GM12872 (cell line): ENCODE measurements around the gene MKRN2OS.

Source experiments
- TF ChIP-seq, protein P1 (sequence below): IDR thresholded peaks from 3 replicates; pipeline ENCODE4 v1.5.1; 2011; ENCODE audit warnings: low read depth, mild to moderate bottlenecking, low read length, moderate library complexity; ENCODE audit not compliant: insufficient read depth

The MKRN2OS gene

DNA sequence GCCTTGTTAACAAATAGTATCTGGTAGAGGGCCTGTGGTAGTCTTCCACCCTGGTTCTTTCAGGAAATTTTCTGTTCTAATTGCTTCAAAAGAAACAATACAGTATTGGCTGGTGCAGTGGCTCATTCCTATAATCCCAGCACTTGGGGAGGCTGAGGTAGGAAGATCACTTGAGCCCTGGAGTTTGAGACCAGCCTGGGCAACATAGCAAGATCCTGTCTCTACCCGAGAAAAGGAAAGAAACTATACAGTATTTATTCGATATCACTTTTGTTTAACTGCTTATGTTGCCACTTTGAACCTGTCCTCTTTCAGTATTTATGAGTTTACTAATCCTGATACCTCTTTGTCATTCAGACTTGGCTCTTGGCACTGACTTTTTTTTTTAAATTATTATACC is 16.1 kb upstream of the MKRN2OS start:
- TF ChIP-seq, protein P1, sequence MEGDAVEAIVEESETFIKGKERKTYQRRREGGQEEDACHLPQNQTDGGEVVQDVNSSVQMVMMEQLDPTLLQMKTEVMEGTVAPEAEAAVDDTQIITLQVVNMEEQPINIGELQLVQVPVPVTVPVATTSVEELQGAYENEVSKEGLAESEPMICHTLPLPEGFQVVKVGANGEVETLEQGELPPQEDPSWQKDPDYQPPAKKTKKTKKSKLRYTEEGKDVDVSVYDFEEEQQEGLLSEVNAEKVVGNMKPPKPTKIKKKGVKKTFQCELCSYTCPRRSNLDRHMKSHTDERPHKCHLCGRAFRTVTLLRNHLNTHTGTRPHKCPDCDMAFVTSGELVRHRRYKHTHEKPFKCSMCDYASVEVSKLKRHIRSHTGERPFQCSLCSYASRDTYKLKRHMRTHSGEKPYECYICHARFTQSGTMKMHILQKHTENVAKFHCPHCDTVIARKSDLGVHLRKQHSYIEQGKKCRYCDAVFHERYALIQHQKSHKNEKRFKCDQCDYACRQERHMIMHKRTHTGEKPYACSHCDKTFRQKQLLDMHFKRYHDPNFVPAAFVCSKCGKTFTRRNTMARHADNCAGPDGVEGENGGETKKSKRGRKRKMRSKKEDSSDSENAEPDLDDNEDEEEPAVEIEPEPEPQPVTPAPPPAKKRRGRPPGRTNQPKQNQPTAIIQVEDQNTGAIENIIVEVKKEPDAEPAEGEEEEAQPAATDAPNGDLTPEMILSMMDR: no peak

DNA sequence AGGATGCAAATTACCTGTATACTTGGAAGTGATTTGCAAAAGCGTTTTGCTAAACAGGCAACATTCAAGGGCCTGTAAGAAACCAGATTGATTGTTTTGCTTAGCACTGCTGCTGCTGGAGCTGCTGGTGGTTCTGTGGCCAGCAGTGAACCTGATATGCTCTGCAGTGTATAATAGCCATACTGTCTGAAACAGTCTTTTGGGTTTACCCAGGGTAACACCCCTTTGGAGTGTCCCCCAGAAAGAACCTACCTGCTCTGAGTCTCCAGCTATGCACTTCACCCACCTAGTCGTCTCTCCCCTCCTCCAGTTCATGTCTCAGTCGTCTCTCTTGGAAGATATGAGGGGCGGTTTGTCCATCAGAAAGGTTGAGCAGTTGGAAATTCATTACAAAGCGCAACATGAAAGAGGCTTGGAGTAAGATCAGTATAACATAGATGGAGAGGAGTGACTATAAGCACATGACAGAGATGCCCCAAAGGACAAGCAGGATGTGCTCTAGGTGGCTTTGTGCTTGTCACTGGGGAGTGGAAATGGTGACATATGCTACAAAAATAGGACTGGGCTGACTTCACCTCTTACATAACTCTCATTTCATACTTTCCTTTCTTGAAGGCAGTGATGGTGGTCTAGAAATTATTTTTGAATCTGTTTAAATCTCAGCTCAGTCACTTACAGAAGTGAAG is 15.3 kb upstream of the MKRN2OS start:
- TF ChIP-seq, protein P1: no peak

DNA sequence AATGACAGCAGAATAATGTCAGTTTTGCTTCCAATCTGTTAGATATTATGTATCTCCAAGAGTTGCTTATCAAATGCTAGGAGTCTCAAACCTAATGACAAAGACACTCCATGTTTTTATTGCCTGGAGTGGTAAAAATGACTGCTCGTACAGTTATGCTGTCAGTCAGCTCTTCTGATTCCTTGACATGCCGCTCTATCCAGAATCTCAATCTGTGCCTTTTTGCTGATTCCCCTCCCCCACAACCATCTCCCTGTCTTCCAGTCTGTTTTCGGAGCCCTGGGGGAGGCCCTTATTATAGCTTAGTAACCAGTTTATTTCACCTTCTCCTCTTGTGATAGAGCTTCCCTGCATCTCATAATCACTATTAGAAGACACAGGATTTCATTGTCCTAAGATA is 14.2 kb upstream of the MKRN2OS start:
- TF ChIP-seq, protein P1: no peak

DNA sequence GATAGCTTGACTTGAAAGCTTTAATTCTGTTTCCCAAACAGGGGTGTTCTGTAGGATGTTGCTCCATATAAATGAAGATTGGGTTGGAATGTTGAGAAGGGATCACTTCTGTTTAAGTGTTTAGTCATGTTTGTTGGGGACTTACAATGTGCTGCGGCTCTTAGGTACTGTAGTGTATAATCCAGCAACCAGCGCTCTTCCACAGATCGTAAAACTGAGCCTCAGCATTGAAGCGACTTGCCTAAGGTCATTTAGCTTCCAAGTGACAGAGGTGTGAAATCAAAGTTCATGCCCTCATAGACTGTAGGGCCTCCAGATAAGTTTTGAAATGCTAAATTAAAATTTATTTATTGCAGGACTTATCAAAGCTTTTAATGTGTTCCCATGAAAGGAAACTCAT is 13.4 kb upstream of the MKRN2OS start:
- TF ChIP-seq, protein P1: no peak

DNA sequence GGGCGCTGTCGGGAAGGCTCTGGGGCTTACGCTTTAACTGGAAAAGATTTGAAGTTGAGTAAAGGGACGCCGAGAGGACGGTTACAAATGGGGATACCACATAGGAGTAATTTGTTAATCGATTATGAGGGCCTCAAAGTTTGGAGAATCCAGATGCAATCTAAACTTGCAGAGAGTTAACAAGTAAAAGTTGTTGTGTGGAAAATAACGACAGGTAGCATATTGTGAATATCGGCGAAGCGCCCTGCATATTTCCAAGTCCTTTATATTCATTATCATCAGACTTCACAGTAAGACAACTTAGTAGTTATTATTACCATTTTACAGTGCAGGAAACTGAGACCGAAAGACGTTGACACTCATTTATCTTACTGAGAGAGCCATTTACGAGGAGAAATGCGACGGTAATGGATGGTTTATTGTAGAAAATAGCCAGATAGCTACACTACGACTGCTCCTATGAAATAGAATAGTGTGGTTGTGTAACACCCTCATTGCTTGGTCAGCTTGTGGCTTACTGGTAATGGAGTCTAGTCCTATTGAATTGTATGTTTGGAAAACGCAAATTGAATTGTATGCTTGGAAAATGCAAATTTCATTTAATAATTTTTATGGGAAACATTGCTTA is 12.3 kb upstream of the MKRN2OS start:
- TF ChIP-seq, protein P1: no peak

DNA sequence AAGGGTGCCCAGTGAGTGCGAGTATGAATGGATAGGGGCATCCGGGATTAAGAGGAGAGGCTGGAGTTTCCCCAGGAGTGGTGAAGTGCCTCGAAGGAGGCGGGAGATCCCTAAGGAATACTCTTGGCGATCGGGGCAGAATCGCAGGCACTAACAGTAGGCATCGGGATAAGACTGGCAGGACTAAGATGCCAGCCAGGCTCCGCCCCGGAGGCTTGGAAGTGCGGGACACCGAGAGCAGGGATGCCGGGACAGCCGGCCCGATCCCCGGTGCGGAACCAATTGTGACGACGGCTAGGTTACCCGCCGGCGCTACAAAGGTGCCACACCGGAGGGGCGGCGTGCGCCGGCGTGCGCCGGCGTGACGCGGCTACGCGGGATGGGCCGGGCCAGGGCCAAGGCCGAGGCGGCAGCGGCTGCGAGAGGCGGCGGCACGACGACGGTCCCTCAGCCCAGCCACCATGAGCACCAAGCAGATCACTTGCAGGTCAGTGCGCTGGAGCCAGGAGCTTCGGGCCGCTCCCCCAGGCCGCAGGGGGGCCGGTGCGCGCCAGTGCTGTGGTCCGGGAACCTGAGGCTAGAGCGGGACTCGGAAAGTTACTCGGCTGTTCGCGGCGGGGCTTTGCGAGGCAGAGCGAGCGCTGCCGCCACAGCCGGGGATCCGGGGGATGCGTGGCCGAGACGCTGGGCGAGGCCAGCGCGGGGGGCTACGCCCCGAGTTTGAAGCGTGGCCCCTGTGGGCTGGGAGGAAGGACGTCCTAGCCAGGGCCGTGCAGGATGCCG is 11.6 kb upstream of the MKRN2OS start, which contains the start of gene MKRN2:
MKRN2 (plus strand) TSS at position 398 of the 783 bp plus-strand sequence; CDS start at position 462, 64 bp downstream.
- TF ChIP-seq, protein P1: no peak

DNA sequence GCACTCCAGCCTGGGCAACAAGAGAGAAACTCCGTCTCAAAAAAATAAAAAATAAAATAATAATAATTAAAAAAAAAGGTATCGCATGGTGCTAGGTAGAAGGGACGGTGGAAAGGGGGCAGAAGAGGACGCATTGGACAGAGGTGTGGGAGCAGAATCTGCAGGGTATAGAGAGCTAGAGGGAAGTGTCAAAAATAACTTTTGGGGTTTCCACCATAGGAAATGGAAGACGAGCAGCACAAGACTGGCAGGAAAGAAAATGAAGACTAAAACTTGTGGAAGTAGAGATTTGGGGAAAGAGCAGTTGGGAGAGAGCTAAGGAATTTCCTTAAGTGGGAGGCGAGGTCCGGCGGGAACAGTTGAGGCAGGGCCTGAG is 11.0 kb upstream of the MKRN2OS start:
- TF ChIP-seq, protein P1: no peak
